ENCODE measurements around the gene CYP21A2.

DNA sequence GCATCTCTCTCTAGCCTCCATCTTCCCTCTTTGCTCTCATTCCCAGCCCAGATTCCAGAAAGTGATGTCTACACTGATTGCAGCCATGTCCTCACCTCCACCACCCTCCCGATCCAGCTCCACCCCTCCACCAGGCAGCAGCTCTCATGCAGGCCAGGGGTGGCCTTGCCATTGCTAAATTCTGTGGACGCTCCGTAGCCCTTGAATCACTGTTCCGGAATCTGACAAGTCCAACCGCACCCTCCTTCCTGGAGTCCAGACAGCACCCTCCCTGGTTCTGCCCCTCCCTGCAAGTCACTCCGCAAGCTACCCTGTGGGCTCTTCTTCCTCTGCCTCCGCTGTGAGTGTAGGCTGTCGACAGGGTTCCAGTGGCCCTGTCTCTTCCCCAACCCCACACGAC is 44.7 kb downstream of the CYP21A2 start:
- no peak for TF ChIP-seq POLR2A (IDR thresholded peaks at IDR 0.05)
- TF ChIP-seq CTCF (IDR thresholded peaks at IDR 0.05 in 4 of 5, conservative IDR thresholded peaks at IDR 0.05 in 1 of 5): no peak
